ENCODE measurements around the gene OMP.

Gene OMP

DNA sequence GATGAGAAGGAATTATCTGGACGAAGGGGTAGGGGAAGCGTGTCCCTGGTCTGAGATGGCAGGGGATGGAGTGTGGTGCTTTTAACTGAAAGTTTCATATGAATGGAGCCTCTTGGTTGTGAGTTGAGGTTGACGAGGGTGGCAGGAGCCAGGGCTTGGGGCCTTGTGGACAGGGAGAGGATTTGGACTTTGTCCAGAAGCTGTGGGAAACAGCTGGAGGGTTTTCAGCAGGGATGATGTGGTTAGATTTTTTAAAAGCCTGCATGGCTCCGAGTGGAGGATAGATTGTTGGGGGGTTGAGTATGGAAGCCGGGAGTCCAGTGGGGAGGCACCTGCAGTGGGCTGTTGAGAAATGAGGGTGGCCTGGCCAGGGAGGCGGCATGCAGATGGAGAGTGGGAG is 50.2 kb downstream of the OMP start:
- H3K36me3 ChIP-seq (ENCODE audit: control insufficient read depth in 2 of 2, insufficient read depth in 2 of 2, low read length in 2 of 2) = no peaks in the 10 kb centered on the region
- no peaks in the 10 kb centered on the region for H3K9me3 ChIP-seq (ENCODE audit: control insufficient read depth in 2 of 2, low read length in 2 of 2)
- no peak overlapping the region for H3K27ac ChIP-seq (ENCODE audit: low read depth in 2 of 2, low read length in 2 of 2)
- H3K4me3 ChIP-seq (ENCODE audit: low read length in 2 of 2) = no peak overlapping the region
- no peaks in the 10 kb centered on the region for H3K27me3 ChIP-seq (ENCODE audit: control insufficient read depth in 2 of 2, insufficient read depth in 2 of 2, low read length in 2 of 2)
- peaks cover 4 to 6% of the 10 kb centered on the region in 2 donors for H3K4me1 ChIP-seq (ENCODE audit: control insufficient read depth in 2 of 2, insufficient read depth in 2 of 2, low read length in 2 of 2)
- H3K9ac ChIP-seq (ENCODE audit: low read depth in 1 of 2, low read length in 2 of 2) = peak overlapping the region in 1 of 2 donors; percentile 6

All from mucosa of rectum (tissue), 2 donors.